HG03175 (cell line): ENCODE data around the gene ZNF891.

Source experiments
- ATAC-seq: cut with Tn5 transposase; IDR thresholded peaks from one replicate; pipeline ENCODE4 v1.9.1; 2021; ENCODE audit warnings: mild to moderate bottlenecking, moderate library complexity; ENCODE audit not compliant: unreplicated experiment

ZNF891 gene

GRCh38 chr12:133130038-133130807 is at the start of gene ZNF891, which contains the start of gene ZNF10:
ZNF891 (minus strand) TSS chr12:133130274; CDS start chr12:133121918, 8,356 bp downstream.
ZNF10 (plus strand) TSS chr12:133130627; CDS start chr12:133144493, 13,866 bp downstream.
- peak; percentile 90 for ATAC-seq

GRCh38 chr12:133174901-133175300 is 44.8 kb upstream of the ZNF891 start:
- ATAC-seq, result no peak

- no peak for ATAC-seq
Measured at GRCh38 chr12:133172491-133172890, 42.4 kb upstream of the ZNF891 start.

GRCh38 chr12:133165776-133166175 is 35.7 kb upstream of the ZNF891 start:
- no peak for ATAC-seq

- ATAC-seq, result no peak
Measured at GRCh38 chr12:133156125-133156690, 26.1 kb upstream of the ZNF891 start.

- ATAC-seq, result no peak
Measured at GRCh38 chr12:133145981-133146380, 15.9 kb upstream of the ZNF891 start.

GRCh38 chr12:133135747-133136146 is 5.7 kb upstream of the ZNF891 start:
- no peak for ATAC-seq

GRCh38 chr12:133130808-133131128 is 694 bp upstream of the ZNF891 start:
- ATAC-seq, result peak; percentile 4

GRCh38 chr12:133129368-133130037 is 571 bp downstream of the ZNF891 start:
- ATAC-seq, result no peak

- no peak for ATAC-seq
Measured at GRCh38 chr12:133124674-133125073, 5.4 kb downstream of the ZNF891 start.

- no peak for ATAC-seq
Measured at GRCh38 chr12:133120385-133121191, 9.5 kb downstream of the ZNF891 start.

GRCh38 chr12:133108150-133108549 is 21.9 kb downstream of the ZNF891 start:
- ATAC-seq, result no peak

- no peak for ATAC-seq
Measured at GRCh38 chr12:133107121-133107520, 23.0 kb downstream of the ZNF891 start.

- ATAC-seq, result no peak
Measured at GRCh38 chr12:133106253-133106652, 23.8 kb downstream of the ZNF891 start.

- ATAC-seq, result no peak
Measured at GRCh38 chr12:133105620-133106019, 24.5 kb downstream of the ZNF891 start.

GRCh38 chr12:133083345-133083744 is 46.7 kb downstream of the ZNF891 start:
- ATAC-seq, result no peak

GRCh38 chr12:133081159-133081780 is 48.8 kb downstream of the ZNF891 start:
- no peak for ATAC-seq

- peak; percentile 77 for ATAC-seq
Measured at GRCh38 chr12:133080368-133081158, 49.5 kb downstream of the ZNF891 start, which contains the start of gene ZNF140. ZNF140 (plus strand) TSS chr12:133080923; CDS start chr12:133081321, 398 bp downstream.

GRCh38 chr12:133080026-133080367 is 50.1 kb downstream of the ZNF891 start:
- peak; percentile 79 for ATAC-seq

GRCh38 chr12:133073836-133074235 is 56.2 kb downstream of the ZNF891 start:
- ATAC-seq, result no peak
